NB4 (cell line): ENCODE results near the gene GAS6.

Experiments
- MYC ChIP-seq: IDR thresholded peaks from 2 replicates; pipeline ENCODE4 v1.6.1; 2011; ENCODE audit warnings: low read depth, low read length
- POLR2A ChIP-seq: IDR thresholded peaks from 2 replicates; pipeline ENCODE4 v1.6.1; 2011; ENCODE audit warnings: mild to moderate bottlenecking; ENCODE audit not compliant: insufficient read length; ENCODE audit errors: extremely low read depth
- TF ChIP-seq, protein P1 (sequence below): IDR thresholded peaks from one replicate; pipeline ENCODE4 v1.5.1; 2012; ENCODE audit warnings: low read depth, low read length

GRCh38 chr13:113898391-113898790, 34.5 kb upstream of the GAS6 start:
- TF ChIP-seq POLR2A, result no peak
- TF ChIP-seq, protein P1, sequence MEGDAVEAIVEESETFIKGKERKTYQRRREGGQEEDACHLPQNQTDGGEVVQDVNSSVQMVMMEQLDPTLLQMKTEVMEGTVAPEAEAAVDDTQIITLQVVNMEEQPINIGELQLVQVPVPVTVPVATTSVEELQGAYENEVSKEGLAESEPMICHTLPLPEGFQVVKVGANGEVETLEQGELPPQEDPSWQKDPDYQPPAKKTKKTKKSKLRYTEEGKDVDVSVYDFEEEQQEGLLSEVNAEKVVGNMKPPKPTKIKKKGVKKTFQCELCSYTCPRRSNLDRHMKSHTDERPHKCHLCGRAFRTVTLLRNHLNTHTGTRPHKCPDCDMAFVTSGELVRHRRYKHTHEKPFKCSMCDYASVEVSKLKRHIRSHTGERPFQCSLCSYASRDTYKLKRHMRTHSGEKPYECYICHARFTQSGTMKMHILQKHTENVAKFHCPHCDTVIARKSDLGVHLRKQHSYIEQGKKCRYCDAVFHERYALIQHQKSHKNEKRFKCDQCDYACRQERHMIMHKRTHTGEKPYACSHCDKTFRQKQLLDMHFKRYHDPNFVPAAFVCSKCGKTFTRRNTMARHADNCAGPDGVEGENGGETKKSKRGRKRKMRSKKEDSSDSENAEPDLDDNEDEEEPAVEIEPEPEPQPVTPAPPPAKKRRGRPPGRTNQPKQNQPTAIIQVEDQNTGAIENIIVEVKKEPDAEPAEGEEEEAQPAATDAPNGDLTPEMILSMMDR, result no peak
- TF ChIP-seq MYC, result no peak
